Activated CD4-positive, alpha-beta T cell treated with anti-CD3 and anti-CD28 coated beads for 4 hours (primary cell): ENCODE measurements around the gene ADARB1.
A peak's percentile ranks its signal among the peaks of the same experiment; 100 is the strongest.

Experiments used
- DNase-seq, 2 donors: peaks; one replicate each; pipeline ENCODE4 v3.0.0-alpha.2; 2020

ADARB1 gene

DNA sequence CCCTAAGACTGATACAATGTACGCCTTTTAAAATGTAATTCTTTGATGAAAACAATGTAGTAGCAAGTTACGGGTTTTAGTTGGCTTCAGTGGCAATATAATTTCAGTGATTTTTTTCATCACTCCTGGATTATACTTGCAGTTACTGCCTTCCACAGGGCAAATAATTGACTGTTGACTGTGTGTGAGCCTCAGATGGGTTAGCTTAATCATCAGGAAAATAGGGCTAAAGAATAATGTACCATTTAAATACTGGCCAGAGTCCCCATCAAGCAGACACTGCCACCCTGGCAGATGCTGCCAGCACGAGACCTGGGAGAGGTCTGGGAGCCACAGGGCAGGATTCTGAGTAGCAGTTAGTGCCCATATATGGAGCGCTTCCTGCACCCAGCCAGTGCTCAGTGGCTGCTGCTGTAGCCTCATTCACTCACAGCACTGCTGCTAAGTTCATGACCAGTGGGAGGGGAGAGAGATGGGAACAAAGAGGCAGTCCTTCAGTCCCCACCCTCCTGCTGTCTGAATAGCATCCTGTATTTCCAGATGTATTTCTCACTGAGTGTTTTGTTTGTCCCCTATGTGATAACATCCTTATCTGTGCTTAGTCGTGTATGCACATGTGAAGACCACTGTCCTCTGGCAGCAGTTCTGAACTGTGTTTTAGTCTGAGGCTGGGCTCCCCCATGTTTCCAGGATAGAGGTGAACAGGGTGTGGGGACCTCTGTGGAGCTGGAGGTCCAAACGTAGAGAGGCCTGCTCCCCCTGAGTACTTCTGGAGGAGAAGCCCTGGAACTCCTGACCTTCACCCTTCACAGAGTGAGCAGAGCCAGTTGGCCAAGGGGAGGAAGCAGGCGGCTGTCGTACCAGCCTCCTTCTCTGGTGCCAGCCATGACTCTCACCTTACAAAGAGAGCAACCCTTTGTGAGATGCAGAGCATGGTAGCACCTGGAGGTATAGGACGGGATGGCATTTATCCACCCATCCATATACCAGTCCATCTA, 80.4 kb downstream of the ADARB1 start:
- DNase-seq: peak in 1 of 2 donors; percentile 18

DNA sequence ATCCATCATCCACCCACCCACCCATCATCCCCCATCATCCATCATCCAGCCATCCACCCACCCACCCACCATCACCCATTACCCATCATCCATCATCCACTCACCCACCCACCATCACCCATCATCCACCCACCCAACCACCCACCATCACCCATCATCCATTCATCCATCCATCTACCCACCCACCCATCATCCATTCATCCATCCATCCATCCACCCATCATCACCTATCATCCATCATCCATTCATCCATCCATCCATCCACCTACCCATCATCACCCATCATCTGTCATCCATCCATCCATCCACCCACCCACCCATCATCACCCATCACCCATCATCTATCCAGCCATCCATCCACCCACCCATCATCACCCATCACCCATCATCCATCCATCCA, 81.5 kb downstream of the ADARB1 start:
- DNase-seq: no peak

DNA sequence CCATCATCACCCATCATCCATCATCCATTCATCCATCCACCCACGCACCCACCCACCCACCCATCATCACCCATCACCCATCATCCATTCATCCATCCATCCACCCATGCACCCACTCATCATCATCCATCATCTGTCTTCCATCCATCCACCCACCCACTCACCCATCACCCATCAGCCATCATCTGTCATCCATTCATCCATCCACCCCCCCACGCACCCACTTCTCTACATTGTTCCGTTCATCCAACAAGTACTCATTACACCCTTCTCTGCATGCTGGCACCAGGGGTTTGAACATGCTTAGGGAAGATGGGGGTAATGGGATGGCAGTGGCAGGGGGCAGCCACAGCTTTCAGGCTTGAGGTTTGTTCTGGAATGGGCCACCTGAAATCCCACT, 82.1 kb downstream of the ADARB1 start:
- no peak for DNase-seq

DNA sequence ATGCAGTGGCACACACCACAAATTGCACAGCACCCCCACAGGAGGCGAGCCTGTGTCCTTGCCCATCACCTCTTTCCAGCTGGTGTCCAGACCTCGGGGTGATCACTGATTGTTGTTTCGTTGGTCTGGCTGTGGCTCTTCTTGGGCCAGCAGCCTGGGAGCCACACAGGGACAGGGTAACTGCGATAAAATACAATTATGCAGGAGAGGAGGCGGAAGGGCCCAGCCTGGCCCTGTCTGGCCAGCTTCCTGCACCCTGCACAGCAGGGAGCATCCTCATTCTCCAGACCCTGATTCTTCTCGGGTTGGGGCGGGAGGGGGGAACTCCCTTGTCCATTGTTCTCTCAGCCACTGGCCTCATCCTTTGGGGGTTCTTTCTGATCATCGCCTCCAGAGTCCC, 83.6 kb downstream of the ADARB1 start:
- no peak for DNase-seq

DNA sequence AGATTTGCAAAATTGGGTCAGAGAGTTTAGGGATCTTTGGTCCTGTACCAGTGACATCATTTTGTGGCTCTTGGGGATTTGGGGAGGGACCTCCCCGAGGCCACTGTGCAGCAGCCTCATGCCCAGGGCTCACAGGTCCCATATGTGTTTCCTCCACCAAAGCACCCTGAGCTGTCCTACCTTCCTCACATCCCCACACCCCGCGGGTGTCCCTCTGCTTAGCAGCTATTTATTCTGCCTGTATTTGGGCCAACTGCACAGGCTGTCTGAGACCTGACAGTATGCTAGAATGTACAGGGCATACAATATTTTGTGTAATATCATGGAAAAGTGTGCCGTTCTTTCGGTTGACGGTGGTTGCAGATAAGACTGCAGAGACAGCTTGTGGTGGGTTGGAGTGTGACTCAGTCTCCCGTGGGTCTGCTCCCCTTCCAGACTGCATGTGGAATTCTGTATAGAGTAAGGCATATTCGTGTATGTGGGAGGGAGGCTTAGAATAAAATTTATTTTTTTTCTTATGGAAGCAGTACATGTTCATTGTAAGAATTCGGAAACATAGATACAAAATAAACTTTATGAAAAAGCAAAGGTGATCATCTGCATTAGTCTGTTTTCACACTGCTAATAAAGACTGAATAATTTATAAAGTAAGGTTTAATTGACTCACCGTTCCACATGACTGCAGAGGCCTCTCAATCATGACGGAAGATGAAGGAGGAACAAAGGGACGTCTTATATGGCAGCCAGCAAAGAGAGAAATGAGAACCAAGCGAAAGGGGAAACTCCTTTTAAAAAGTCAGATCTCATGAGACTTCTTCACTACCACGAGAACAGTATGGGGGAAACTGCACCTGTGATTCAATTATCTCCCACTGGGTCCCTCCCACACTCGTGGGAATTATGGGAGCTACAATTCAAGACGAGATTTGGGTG, 84.4 kb downstream of the ADARB1 start:
- DNase-seq: no peak

DNA sequence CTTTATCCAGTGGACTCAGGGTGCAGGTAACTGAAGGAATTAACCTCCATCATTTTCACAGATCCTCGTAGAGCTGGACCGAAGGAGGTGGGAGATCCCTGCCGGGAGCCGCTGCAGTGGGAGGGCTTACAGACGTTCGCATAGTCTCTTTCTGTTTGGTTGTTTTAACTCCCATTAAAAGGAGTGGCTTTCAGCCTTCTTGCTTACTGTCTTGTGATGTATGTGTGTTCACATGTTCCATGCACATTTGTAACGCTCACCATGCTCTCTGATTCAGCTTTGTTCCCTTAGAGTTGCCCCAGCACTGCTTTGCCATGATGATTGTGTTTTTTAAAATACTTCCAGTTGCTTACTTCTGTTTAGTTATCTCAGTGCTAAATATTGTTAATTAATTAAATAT, 85.8 kb downstream of the ADARB1 start:
- DNase-seq: no peak

DNA sequence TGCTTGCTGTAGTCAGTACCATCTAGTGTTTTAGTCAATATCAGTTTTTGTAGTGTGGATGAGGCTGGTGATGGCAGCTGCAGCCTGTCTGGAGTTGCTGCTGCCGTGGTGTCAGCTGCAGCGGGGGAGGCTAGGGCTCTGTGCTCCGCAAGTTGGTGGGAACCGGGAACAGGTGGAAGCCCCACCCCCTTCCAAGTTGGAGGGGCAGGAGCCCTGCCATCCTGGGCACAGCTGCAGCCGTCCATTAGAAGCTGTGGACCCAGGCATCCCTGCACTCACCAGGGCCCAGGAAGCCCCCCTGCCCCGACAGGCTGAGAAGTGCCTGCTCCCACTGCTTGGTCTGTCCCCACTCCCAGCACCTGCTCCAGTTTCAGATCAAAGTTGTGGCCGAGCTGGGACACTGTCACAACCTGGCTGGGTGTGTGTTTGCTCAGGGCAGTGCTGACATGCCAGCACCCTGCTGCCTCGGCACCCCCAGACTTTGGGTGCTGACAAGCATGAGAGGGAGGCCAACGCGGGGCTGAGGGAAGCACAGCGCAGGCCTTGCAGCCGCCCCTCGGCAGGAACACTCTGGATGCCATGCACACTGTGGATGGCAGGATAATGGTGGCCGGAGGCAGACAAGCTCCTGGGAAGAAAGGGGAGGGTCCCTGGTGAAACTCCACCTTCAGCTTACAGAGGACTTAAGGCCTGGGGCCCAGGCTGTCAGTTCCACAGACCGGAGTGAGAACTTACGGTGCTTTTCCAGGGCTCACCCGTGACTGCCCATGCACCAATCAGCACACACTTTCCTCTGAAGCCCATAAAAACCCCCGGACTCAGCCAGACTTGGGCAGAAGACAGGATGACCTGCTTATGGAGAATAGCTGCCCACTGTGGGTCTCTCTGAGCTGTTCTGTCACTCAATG, 86.9 kb downstream of the ADARB1 start:
- DNase-seq: no peak

DNA sequence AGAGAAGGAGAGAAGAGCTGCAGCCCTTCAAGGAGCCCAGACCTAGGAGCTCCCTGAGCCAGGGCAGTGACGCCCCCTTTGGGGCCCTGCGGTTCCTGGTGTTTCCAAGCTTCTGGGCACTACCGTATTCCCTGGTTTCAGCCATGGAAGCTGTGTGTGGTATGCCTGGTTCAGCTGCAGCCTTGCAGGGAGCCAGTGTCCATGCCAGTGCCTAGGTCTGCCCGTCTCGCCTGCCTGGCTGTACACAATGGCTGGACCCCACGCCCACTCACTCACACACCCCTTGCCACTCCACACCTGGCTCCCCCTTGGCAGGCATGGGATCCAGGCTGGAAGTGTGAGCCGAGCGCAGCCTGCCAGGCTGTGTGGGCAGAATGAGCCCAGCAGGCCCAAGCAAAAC, 87.7 kb downstream of the ADARB1 start:
- no peak for DNase-seq

DNA sequence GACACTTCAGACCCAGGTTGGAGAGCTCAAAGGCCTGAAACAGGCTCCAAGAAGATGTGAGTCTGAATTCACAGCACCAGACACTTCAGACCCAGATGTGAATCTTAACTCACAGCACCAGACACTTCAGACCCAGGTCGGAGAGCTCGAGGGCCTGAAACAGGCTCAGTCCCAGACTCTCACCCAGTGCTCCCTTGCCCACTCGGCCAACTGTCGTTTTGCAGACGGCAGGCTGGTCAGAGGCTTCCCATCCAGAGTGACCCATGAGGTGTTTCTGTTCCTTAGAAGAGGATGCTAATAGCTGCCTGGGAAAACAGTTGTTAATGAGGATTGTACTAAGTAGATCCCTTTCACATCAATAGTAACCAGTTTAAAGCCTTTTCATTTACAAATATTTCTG, 88.4 kb downstream of the ADARB1 start:
- no peak for DNase-seq

DNA sequence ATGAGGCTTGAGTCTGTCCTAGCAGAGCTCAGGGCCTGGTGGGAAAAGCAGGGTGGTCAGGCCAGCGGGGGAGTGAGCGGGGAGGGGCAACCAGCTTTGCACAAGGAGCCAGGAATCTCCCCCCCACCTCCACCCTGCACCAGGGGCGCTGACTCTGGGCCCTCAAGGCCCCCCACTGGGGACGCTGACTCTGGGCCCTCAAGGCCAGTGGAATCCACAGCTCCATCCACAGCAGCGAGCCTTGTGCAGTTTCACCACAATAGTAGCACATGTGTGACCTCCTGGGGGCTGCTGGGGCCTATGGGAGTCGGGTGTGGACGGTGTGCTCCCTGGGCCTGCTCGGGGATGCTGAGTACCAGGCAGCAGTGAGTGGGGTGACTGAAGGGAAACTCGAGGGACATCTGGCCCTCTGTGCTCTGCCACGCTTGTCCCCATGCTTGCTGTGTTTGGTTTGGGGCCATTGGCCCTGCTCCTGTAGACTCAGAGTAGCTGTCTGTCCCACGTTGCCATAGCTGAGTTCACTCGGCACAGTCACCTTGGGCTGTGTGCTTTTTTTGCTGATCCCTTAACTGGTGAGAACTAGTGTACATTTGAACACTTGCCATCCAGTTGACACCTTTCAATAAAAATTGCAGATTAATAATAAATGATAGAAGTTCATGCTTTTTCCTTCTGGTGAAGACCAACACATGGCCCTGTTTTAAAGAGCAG, 89.2 kb downstream of the ADARB1 start:
- no peak for DNase-seq

DNA sequence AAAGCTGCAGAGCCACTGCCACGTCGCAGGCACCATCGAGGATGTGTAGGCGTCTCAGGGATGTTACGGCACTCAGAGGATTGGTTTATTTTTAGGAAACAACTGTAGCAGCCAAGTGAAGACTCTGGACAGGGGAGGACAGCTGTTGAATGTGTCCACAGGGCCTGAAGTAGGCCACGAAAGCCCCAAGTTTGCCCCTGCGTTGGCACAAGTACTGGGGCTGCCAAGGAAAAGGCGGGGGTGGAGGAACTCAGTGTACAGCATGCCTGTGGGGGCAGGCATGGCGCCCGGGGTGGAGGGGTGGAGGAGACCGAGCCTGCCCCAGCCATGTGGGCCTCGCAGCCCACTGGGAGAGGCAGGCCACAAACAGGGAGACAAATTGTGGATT, 89.7 kb downstream of the ADARB1 start:
- DNase-seq: no peak

DNA sequence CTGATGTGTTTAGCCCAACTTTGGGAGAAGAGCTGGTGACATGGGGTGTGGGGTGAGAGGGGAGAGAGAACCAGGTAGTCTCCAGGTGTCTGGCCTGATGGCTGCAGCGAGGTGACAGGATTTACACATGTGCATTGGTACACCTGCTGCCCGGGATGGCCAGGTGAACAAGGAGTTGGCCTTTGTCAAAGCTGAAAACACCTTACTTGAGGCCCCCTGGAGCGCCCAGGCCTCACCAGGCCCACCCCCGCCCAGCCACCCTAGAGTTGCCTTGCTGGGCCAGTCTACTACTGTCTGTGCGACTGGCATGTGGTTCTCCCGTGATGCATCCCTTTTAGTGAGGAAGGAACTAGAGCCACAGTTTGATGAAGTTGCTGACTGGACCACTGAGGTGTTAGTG, 90.5 kb downstream of the ADARB1 start:
- no peak for DNase-seq

DNA sequence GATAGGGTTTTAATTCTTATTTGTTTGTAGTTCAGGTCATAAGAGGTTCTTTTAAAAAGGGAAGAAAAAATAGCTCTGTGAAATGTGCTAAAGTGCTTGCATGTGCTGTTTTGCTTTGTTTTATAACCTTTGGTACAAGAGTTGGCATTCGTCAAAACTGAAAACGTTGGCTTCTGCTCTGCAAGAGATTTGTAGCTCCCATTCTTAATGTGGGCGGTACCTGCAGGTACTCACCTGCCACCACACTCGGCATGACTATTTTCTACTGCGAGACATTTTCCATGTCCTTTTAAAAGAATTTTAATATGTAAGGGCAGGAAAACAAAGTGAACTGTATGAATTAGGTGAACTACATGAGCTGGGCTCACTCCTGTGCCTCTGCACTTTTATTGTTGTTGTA, 92.6 kb downstream of the ADARB1 start:
- no peak for DNase-seq

DNA sequence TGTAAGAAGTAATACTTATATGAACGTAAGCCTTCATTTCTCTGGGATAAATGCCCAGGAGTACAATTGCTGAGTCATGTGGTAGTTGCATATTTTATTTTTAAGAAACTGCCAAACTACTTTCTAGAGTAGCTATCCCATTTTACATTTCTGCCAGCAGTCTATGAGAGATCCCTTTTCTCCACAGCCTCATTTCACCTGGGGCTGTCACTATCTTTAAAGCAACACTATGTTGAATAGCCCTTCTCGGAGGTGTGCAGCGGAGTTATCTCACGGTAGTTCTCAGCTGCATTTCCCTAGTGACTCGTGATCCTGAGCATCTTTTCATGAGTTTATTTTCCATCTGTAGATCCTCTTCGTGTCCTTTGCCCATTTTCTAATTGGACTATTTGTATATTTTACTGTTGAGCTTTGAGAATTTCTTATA, 93.4 kb downstream of the ADARB1 start:
- DNase-seq: no peak

DNA sequence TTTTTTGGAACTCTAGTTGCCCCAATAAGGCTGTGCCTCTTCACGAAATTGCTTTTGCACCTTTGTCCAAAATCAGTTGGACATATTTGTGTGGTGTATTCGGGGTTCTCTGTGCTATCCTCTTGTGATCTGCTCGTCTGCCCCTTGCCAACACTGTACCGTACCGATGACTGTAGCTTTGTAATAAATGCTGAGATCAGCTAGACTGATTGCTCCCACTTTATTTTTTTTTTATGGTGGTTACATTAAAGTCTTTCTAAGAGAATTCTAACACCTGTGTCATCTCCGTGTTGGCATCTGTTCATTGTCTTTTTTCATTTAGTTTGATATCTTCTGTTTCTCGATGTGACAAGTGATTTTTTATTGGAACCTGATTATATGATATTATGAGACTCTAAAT, 94.1 kb downstream of the ADARB1 start:
- no peak for DNase-seq

DNA sequence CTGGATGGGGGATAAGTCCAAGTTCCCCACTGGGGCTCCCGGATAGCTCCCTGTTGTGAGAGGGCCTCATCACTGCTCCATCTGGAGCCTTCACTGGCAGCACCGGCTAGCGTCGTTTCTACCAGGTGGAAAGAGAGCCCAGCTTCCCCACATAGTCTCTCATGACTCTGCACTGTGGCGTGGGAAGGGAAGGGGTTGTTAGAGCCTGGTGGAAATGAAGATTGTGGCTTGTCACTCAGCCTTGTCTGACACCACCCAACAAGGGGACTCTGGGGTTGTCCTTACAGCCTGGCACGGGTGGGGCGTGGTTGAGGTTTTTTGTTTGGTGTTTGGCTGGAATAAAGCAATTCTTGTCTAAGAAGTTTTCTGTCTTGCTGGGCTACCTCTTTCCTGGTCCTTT, 94.6 kb downstream of the ADARB1 start:
- DNase-seq: no peak

DNA sequence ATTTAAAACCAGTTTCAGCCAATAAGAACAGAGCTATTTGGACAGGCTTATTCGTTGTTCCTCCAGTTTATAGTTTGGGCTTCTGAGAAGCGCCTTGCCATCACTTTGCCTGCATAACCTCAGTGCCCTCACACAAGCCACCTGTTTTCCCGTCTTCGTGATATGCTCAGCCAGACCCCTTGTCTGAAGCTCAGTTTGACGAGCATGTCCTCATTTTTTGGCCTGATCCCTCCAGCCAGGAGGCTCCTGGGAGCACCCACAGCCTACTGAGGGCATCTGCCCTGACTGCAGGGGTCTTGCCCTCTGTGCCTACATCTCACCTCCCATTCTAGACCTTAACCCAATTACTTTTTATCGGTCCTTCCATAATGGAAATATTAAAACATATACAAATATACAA, 95.3 kb downstream of the ADARB1 start:
- no peak for DNase-seq

DNA sequence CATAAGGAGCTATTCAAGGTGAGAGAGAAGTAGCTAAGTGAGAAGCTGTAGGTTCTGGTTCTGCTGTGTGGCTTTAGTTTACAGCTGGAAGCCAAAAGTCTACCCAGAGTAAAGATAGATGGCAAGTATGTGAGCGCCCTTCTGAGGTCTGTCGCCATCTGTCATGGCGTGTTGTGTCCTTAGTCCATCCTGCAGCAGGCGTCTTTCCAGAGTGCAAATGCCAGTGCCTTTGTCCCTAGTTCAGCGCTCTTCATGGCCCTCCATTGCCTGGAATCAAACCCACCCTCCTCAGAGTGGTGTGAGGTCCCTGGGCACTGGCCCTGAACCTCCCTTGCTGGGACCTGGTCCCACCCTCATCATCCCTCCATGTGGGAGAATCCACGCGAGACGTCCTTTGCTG, 96.6 kb downstream of the ADARB1 start:
- no peak for DNase-seq

DNA sequence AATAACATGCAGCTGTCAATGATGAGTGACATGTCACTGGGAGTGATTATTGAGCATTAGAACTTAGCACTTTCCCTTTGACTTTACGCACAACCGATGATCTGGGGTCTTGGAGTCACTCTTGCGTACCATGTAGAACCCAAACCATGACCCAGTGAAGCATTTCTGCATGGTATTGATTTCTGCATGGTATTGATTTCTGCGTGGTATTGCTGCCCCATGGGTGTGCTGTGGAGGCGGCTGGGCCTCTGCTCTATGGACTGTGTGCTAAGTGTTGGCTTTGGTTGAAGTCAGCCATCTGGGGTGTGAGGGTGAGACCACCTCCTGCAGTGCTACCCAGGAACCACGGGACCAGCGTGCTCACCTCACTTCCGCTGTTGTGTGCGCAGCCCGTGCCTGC, 98.0 kb downstream of the ADARB1 start:
- DNase-seq: no peak

DNA sequence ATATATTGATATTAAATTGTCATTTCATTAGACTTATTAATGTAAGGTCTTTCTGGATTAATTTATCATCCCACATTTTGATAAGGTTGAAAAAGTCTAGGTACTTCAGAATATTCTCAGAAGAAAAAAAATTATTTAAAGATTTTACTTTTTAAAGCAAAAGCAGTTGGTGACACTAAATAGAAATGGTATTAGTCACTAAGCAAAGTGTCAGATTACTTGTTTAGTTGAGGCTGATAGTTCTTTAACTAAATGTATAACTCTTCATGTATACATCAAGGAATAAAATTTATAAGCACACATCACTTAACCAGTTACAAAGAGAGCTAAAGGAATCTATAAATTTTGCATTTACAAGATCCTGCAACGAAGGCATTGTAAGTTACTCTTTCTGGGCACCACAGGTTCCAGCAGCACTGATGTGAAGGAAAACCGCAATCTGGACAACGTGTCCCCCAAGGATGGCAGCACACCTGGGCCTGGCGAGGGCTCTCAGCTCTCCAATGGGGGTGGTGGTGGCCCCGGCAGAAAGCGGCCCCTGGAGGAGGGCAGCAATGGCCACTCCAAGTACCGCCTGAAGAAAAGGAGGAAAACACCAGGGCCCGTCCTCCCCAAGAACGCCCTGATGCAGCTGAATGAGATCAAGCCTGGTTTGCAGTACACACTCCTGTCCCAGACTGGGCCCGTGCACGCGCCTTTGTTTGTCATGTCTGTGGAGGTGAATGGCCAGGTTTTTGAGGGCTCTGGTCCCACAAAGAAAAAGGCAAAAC, 101.1 kb downstream of the ADARB1 start:
- DNase-seq: no peak

DNA sequence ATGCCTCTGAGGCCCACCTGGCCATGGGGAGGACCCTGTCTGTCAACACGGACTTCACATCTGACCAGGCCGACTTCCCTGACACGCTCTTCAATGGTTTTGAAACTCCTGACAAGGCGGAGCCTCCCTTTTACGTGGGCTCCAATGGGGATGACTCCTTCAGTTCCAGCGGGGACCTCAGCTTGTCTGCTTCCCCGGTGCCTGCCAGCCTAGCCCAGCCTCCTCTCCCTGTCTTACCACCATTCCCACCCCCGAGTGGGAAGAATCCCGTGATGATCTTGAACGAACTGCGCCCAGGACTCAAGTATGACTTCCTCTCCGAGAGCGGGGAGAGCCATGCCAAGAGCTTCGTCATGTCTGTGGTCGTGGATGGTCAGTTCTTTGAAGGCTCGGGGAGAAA, 101.8 kb downstream of the ADARB1 start:
- no peak for DNase-seq
